Right lobe of liver (tissue), 4 donors: Measurements from ENCODE around the gene FAM174C.
"Not testable (repeated sequence)": the region's sequence is repeated elsewhere in the genome, so short reads cannot be mapped to it uniquely, and the experiment has no call there.

ENCODE experiments used
- CTCF ChIP-seq, 4 donors: fragments of 200-600 bp in 3 of 4; fragments of 450-650 bp in 1 of 4; IDR thresholded peaks; one replicate each; pipeline versions ENCODE4 v1.5.1 to v1.8.0; 2016 to 2022; ENCODE audit warnings: antibody characterized with exemption in 4 of 4, mild to moderate bottlenecking in 2 of 4
- POLR2A ChIP-seq: fragments of 450-650 bp; IDR thresholded peaks from one replicate; pipeline ENCODE4 v1.6.1; 2017; ENCODE audit warnings: antibody characterized with exemption, mild to moderate bottlenecking
- donor health status: DM: no; HTN: no; CAD: no.
- donor health status: DM: no; HTN: no; CAD: no.
- donor health status: DM: no; HTN: yes; CAD: no.

- TF ChIP-seq CTCF (IDR thresholded peaks at IDR 0.05); POLR2A: not testable (repeated sequence)
These were observed 30.0 kb downstream of the FAM174C start for GRCh38 chr19:1305354-1305753.
